H9 (cell line): ENCODE results near the gene PLXNC1. TPM values are rescaled to one million over a fixed set of nuclear protein-coding genes. Genes with fewer than 3 reads are reported as not detected.

Experiments
- DNase-seq: peaks from one replicate; pipeline ENCODE4 v3.0.0-alpha.2; 2017
- H2AFZ ChIP-seq: one replicate; pipeline ENCODE4 v1.6.1; 2013; ENCODE audit warnings: mild to moderate bottlenecking, low read length, control low read depth, moderate library complexity
- H2AK5ac ChIP-seq: 2 replicates; pipeline ENCODE4 v1.6.1; 2013; ENCODE audit warnings: low read length, control low read depth, mixed read lengths; ENCODE audit not compliant: insufficient read length
- H2BK120ac ChIP-seq: one replicate; pipeline ENCODE4 v1.6.1; 2013; ENCODE audit warnings: low read depth, mild to moderate bottlenecking, low read length, control low read depth, inconsistent platforms; ENCODE audit not compliant: poor library complexity, severe bottlenecking
- H2BK12ac ChIP-seq: 2 replicates; pipeline ENCODE4 v1.6.1; 2013; ENCODE audit warnings: low read length, control low read depth, mixed read lengths, low read depth; ENCODE audit not compliant: insufficient read length
- H2BK15ac ChIP-seq: 2 replicates; pipeline ENCODE4 v1.6.1; 2013; ENCODE audit warnings: low read depth, low read length, control low read depth
- H2BK20ac ChIP-seq: one replicate; pipeline ENCODE4 v1.6.1; 2013; ENCODE audit warnings: low read depth, mild to moderate bottlenecking, low read length, control low read depth, inconsistent platforms; ENCODE audit not compliant: poor library complexity, severe bottlenecking
- H2BK5ac ChIP-seq: 2 replicates; pipeline ENCODE4 v1.6.1; 2013; ENCODE audit warnings: low read length, control low read depth, mixed read lengths; ENCODE audit not compliant: insufficient read length
- H3K14ac ChIP-seq: 2 replicates; pipeline ENCODE4 v1.6.1; 2013; ENCODE audit warnings: low read length, control low read depth; ENCODE audit not compliant: insufficient read depth
- H3K18ac ChIP-seq: 2 replicates; pipeline ENCODE4 v1.6.1; 2013; ENCODE audit warnings: low read depth, mild to moderate bottlenecking, mixed read lengths, low read length, control low read depth; ENCODE audit not compliant: insufficient read length
- H3K23ac ChIP-seq: 2 replicates; pipeline ENCODE4 v1.6.1; 2013; ENCODE audit warnings: low read length, control low read depth, mixed read lengths, low read depth; ENCODE audit not compliant: insufficient read length
- H3K23me2 ChIP-seq: 2 replicates; pipeline ENCODE4 v1.6.1; 2013; ENCODE audit warnings: low read depth, mild to moderate bottlenecking, mixed read lengths, low read length, control low read depth; ENCODE audit not compliant: insufficient read length, poor library complexity, severe bottlenecking
- H3K27ac ChIP-seq: 2 replicates; pipeline ENCODE4 v1.5.1; 2013; ENCODE audit warnings: low read length, control low read depth, mixed read lengths, low read depth; ENCODE audit not compliant: insufficient read length
- H3K27me3 ChIP-seq: 2 replicates; pipeline ENCODE4 v1.6.1; 2013; ENCODE audit warnings: low read length, control low read depth, inconsistent platforms; ENCODE audit not compliant: insufficient read depth
- H3K4ac ChIP-seq: 2 replicates; pipeline ENCODE4 v1.6.1; 2013; ENCODE audit warnings: low read depth, mild to moderate bottlenecking, control low read depth, inconsistent platforms, low read length, moderate library complexity
- H3K4me1 ChIP-seq: 2 replicates; pipeline ENCODE4 v1.6.1; 2013; ENCODE audit warnings: low read length, control low read depth, inconsistent platforms; ENCODE audit not compliant: insufficient read depth
- H3K4me2 ChIP-seq: 2 replicates; pipeline ENCODE4 v1.6.1; 2013; ENCODE audit warnings: low read length, control low read depth, mixed read lengths; ENCODE audit not compliant: insufficient read length, insufficient read depth
- H3K56ac ChIP-seq: 2 replicates; pipeline ENCODE4 v1.6.1; 2013; ENCODE audit warnings: low read depth, mild to moderate bottlenecking, mixed read lengths, low read length, control low read depth; ENCODE audit not compliant: insufficient read length
- H3K79me1 ChIP-seq: 2 replicates; pipeline ENCODE4 v1.6.1; 2013; ENCODE audit warnings: low read depth, mild to moderate bottlenecking, moderate library complexity, low read length, control low read depth, inconsistent platforms; ENCODE audit not compliant: insufficient read depth, poor library complexity, severe bottlenecking
- H3K79me2 ChIP-seq: 2 replicates; pipeline ENCODE4 v1.6.1; 2013; ENCODE audit warnings: low read length, control low read depth, inconsistent platforms; ENCODE audit not compliant: insufficient read depth
- H3K9ac ChIP-seq: 2 replicates; pipeline ENCODE4 v1.6.1; 2013; ENCODE audit warnings: low read length, control low read depth, mixed read lengths; ENCODE audit not compliant: insufficient read length; ENCODE audit errors: extremely low read depth
- H3K9me3 ChIP-seq: one replicate; pipeline ENCODE4 v1.6.1; 2013; ENCODE audit warnings: low read depth, low read length, inconsistent platforms; ENCODE audit not compliant: control insufficient read depth
- H3T11ph ChIP-seq: one replicate; pipeline ENCODE4 v1.6.1; 2013; ENCODE audit warnings: mild to moderate bottlenecking, low read length, control low read depth, inconsistent platforms
- H4K20me1 ChIP-seq: one replicate; pipeline ENCODE4 v1.6.1; 2013; ENCODE audit not compliant: control insufficient read depth, insufficient read length, insufficient read depth
- H4K5ac ChIP-seq: 2 replicates; pipeline ENCODE4 v1.6.1; 2013; ENCODE audit warnings: low read depth, mild to moderate bottlenecking, mixed read lengths, low read length, control low read depth; ENCODE audit not compliant: insufficient read length
- H4K8ac ChIP-seq: replicated peaks from 2 replicates; pipeline ENCODE4 v1.6.1; 2013; ENCODE audit warnings: low read length, control low read depth, mixed read lengths, low read depth; ENCODE audit not compliant: insufficient read length
- H4K91ac ChIP-seq: 2 replicates; pipeline ENCODE4 v1.6.1; 2013; ENCODE audit warnings: low read depth, mild to moderate bottlenecking, moderate library complexity, mixed read lengths, low read length, control low read depth; ENCODE audit not compliant: insufficient read length
- H3K27ac Mint-ChIP-seq, 3 experiments: 2 replicates in 2 of 3; 3 replicates in 1 of 3; pipeline ENCODE4 v1.8.0; 2020 to 2021; ENCODE audit warnings: mixed read lengths in 3 of 3, mild to moderate bottlenecking in 1 of 3, moderate library complexity in 1 of 3
- H3K27me3 Mint-ChIP-seq: 2 replicates; pipeline ENCODE4 v1.8.0; 2021; ENCODE audit warnings: low read depth, mild to moderate bottlenecking, moderate library complexity, mixed read lengths
- H3K36me3 Mint-ChIP-seq, 3 experiments: 2 replicates in 2 of 3; 3 replicates in 1 of 3; pipeline ENCODE4 v1.8.0; 2020 to 2021; ENCODE audit warnings: low read depth in 3 of 3, mixed read lengths in 3 of 3; ENCODE audit not compliant: insufficient read depth in 1 of 3
- H3K4me1 Mint-ChIP-seq, 2 experiments: 2 replicates each; pipeline ENCODE4 v1.8.0; 2020; ENCODE audit warnings: mixed read lengths in 2 of 2
- H3K4me3 Mint-ChIP-seq, 2 experiments: 2 replicates in 1 of 2; 3 replicates in 1 of 2; pipeline ENCODE4 v1.8.0; 2020 to 2021; ENCODE audit warnings: mild to moderate bottlenecking in 2 of 2, mixed read lengths in 2 of 2, moderate library complexity in 1 of 2
- H3K9me3 Mint-ChIP-seq, 2 experiments: 2 replicates in 1 of 2; 3 replicates in 1 of 2; pipeline ENCODE4 v1.8.0; 2020; ENCODE audit warnings: mild to moderate bottlenecking in 2 of 2, mixed read lengths in 2 of 2, moderate library complexity in 1 of 2
- WGBS: extraction: QIAGEN DNeasy Blood & Tissue Kit; methylation state at CpG from one replicate; pipeline ENCODE4 v1.1.7; 2013; ENCODE audit warnings: missing lambda C conversion rate, low lambda C conversion rate, mixed read lengths; ENCODE audit not compliant: insufficient read length; ENCODE audit errors: extremely low coverage; 5-methylcytosine and 5-hydroxymethylcytosine counted together
- total RNA-seq: library from RNA; stranded (reverse); gene quantifications from 2 replicates; pipeline ENCODE4 v1.2.1, GENCODE V29; 2021
- TF ChIP-seq, protein P1 (sequence below): fragments of 200-600 bp; sonication (generic); conservative IDR thresholded peaks from 3 replicates; pipeline ENCODE4 v1.8.0; 2021; ENCODE audit warnings: antibody characterized with exemption, mild to moderate bottlenecking

Gene PLXNC1
- total RNA-seq, 1 experiment from 2014 or later: 1.2 TPM

DNA sequence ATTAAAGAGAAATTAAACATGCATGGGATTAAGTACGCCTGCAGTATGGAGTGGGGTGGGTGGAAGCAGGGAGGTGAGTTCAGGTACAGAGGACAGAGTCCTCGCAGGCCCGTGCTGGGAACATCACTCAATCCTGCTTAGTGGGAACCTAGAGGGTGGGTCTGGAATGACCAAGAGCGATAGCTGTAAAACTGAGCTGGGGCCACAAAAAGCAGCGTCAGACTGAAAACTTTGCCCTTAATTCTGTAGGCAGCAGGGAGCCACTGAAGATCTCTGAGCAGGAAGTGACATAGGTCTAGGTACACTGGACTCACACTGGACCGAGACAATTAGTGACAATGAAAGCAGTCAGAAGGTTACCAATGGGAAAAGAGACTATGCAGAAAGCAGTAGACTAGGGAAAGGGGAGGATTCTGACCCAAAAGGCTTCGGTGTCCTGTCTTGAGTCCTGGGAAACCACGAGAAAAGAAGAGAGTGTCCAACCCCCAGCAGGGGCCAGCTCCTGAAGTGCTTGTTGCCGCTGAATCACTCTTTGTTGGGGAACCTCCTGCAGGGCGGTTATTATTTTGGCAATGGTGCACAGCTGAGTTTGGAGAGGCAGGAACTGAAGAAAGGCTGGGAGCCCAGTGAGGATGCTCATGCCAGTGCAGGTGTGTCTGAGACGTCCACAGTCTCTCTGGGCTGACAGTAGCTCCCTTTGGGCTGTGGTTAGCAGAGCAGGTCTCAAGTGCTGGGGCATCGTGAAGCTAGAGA, 97.4 kb downstream of the PLXNC1 start:
- no peak for DNase-seq
- Histone ChIP-seq H3K4ac (no peak overlapping the region), H3K79me1 (no peaks in the 10 kb centered on the region), H3K27ac (no peak overlapping the region), H3K18ac (no peak overlapping the region), H2BK12ac (no peak overlapping the region), H4K5ac (no peak overlapping the region), H2BK5ac (no peak overlapping the region), H3K9ac (no peak overlapping the region), H3T11ph (no peak overlapping the region), H3K23ac (no peak overlapping the region), H4K20me1 (no peaks in the 10 kb centered on the region), H3K4me1 (no peaks in the 10 kb centered on the region; the same call in 1 of the 2 replicates), H4K91ac (no peak overlapping the region), H3K9me3 (no peaks in the 10 kb centered on the region), H3K27me3 (no peaks in the 10 kb centered on the region), H4K8ac (no peak overlapping the region), H3K56ac (no peak overlapping the region), H2BK20ac (no peak overlapping the region), H2AK5ac (no peak overlapping the region), H2AFZ (no peak overlapping the region), H3K23me2 (no peaks in the 10 kb centered on the region), H2BK120ac (no peak overlapping the region), H2BK15ac (no peak overlapping the region), H3K4me2 (no peak overlapping the region), H3K14ac (no peak overlapping the region), H3K79me2 (no peaks in the 10 kb centered on the region)
- Mint-ChIP-seq H3K4me1 (peaks cover 20 to 27% of the 10 kb centered on the region in 2 experiments), H3K4me3 (no peak overlapping the region), H3K27me3 (peaks cover 4% of the 10 kb centered on the region), H3K36me3 (no peaks in the 10 kb centered on the region), H3K27ac (peak overlapping the region in 1 of 3 experiments; percentile 8; a peak in 2 of 7 replicates), H3K9me3 (no peaks in the 10 kb centered on the region)
- TF ChIP-seq, protein P1, sequence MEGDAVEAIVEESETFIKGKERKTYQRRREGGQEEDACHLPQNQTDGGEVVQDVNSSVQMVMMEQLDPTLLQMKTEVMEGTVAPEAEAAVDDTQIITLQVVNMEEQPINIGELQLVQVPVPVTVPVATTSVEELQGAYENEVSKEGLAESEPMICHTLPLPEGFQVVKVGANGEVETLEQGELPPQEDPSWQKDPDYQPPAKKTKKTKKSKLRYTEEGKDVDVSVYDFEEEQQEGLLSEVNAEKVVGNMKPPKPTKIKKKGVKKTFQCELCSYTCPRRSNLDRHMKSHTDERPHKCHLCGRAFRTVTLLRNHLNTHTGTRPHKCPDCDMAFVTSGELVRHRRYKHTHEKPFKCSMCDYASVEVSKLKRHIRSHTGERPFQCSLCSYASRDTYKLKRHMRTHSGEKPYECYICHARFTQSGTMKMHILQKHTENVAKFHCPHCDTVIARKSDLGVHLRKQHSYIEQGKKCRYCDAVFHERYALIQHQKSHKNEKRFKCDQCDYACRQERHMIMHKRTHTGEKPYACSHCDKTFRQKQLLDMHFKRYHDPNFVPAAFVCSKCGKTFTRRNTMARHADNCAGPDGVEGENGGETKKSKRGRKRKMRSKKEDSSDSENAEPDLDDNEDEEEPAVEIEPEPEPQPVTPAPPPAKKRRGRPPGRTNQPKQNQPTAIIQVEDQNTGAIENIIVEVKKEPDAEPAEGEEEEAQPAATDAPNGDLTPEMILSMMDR: no peak
- no CpG with 5 or more reads among the region's 12 CpGs for WGBS
